ENCODE measurements around the gene NR1I3.

The NR1I3 gene, protein sequence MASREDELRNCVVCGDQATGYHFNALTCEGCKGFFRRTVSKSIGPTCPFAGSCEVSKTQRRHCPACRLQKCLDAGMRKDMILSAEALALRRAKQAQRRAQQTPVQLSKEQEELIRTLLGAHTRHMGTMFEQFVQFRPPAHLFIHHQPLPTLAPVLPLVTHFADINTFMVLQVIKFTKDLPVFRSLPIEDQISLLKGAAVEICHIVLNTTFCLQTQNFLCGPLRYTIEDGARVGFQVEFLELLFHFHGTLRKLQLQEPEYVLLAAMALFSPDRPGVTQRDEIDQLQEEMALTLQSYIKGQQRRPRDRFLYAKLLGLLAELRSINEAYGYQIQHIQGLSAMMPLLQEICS

DNA sequence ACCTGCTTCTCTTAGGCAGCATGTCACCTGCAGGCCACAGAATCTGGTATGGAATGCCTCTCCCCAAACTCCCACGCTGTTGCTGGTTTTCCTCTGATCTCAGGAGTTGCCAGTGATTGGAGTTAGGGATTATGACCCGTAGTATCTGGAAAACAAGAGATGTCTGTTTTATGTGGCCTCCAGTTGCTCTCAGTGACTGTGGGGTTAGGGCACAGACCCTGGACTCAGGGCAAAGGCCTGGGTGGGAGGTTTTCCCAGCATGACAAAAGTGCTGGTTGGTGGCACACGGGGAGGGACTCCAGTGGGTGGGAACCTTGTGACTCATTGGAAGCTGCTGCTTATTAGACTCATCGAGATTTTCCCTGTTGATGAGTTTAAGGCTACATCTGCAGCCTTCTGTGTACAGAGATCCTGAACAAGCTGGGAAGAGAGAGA, at the start of gene NR1I3:
TSS of gene NR1I3 (minus strand) at position 165 of the 435 bp plus-strand sequence. CDS start 1,638 bp downstream, outside the sequence.
- TF ChIP-seq, protein P1, sequence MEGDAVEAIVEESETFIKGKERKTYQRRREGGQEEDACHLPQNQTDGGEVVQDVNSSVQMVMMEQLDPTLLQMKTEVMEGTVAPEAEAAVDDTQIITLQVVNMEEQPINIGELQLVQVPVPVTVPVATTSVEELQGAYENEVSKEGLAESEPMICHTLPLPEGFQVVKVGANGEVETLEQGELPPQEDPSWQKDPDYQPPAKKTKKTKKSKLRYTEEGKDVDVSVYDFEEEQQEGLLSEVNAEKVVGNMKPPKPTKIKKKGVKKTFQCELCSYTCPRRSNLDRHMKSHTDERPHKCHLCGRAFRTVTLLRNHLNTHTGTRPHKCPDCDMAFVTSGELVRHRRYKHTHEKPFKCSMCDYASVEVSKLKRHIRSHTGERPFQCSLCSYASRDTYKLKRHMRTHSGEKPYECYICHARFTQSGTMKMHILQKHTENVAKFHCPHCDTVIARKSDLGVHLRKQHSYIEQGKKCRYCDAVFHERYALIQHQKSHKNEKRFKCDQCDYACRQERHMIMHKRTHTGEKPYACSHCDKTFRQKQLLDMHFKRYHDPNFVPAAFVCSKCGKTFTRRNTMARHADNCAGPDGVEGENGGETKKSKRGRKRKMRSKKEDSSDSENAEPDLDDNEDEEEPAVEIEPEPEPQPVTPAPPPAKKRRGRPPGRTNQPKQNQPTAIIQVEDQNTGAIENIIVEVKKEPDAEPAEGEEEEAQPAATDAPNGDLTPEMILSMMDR (IDR thresholded peaks at IDR 0.05; ENCODE audit: low read depth, low read length), result no peak
- DNase-seq (ENCODE audit: low read depth in 2 of 2), result no peak
- H3K4me3 ChIP-seq (replicated peaks in 1 of 2; ENCODE audit: low read depth in 2 of 2, low read length in 2 of 2), result no peak within 1 kb of the TSS

DNA sequence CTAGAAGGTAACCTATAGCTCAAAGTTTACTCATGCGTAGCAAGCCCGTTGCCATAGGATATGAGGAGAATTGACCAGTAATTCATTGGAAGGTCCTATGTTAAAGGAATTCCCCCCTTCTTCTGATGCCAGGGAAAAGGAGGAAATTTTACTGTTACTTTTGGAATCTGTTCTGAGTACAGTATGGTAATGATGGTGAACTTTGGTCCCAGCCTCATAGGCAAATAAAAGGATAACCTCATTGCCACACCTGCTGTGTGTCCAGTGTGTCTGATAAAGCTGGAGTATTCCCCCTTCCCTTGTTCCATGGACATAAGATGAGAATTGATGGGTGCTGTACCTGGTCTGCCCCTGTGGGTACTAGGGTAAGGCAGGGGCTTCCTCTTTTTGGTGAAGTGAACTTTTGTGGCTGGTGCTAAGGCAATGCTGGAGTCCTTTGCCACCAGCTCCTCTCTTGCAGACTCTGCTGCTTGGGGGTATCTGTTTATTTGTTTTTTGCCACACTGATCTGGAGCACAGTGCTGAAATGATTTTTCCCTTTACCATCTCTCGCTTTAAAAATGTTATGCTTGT, 49.6 kb upstream of the NR1I3 start:
- DNase-seq (ENCODE audit: low read depth in 2 of 2), result no peak
- H3K4me3 ChIP-seq (replicated peaks in 1 of 2; ENCODE audit: low read depth in 2 of 2, low read length in 2 of 2), result no peak overlapping the region
- TF ChIP-seq, protein P1 (IDR thresholded peaks at IDR 0.05; ENCODE audit: low read depth, low read length), result no peak

DNA sequence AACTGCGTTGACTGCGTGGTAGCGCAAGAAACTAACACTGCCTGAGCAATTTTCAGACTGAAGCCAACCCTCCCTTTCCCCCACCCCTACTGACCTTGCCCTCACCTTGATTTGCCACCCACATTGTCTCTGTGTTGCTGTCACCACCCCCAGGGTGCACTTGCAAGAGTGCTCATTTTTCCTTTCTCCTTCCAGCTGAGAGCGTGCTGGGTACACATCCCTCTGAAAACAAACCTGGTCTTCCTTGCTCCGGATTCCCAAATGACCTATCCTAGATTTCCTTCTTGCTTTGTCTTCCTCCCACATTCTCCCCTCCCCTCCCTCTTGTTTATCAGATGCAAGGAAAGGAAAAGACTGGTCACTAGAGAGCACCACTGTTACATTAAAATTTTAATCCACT, 47.5 kb upstream of the NR1I3 start:
- TF ChIP-seq, protein P1 (IDR thresholded peaks at IDR 0.05; ENCODE audit: low read depth, low read length), result no peak
- no peak overlapping the region for H3K4me3 ChIP-seq (replicated peaks in 1 of 2; ENCODE audit: low read depth in 2 of 2, low read length in 2 of 2)
- no peak for DNase-seq (ENCODE audit: low read depth in 2 of 2)

DNA sequence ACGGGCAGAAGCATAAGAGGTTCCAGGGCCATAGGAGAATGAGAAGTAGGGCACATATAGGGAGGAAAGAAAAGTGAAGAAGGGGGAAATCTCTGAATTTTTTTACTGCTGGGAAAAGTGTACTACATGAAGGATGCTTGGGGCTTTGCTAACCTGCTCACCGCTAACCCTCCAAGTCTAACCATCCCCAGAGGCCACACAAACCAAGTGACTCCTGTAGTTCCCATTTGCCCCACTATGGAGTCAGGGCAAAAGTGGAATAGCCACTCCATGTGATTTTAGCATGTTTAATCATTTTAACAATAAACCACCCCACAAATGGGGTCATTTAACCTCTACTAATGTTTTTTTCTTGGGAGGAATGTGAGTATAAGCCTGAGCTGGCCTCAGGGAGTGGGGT, 47.1 kb upstream of the NR1I3 start:
- H3K4me3 ChIP-seq (replicated peaks in 1 of 2; ENCODE audit: low read depth in 2 of 2, low read length in 2 of 2), result no peak overlapping the region
- TF ChIP-seq, protein P1 (IDR thresholded peaks at IDR 0.05; ENCODE audit: low read depth, low read length), result no peak
- DNase-seq (ENCODE audit: low read depth in 2 of 2), result no peak

DNA sequence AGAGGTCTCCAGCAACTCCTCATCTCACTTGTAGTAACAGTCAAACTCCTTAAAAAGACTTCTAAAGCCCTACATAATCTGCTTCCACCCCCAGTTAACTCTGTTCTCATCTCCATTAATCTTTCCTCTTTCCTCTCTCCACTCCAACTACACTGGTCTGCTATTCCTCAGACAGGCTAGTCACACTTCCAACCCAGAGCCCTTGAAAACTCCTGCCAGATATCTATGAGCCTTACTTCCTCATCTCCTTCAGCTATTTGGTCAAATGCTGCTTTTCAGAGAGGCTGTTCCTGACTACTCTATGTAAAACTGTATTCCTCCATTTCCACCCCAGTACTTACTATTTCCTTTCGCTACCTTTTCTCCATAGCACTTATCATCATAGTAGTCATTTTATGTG, 45.0 kb upstream of the NR1I3 start:
- H3K4me3 ChIP-seq (replicated peaks in 1 of 2; ENCODE audit: low read depth in 2 of 2, low read length in 2 of 2), result no peak overlapping the region
- TF ChIP-seq, protein P1 (IDR thresholded peaks at IDR 0.05; ENCODE audit: low read depth, low read length), result no peak

DNA sequence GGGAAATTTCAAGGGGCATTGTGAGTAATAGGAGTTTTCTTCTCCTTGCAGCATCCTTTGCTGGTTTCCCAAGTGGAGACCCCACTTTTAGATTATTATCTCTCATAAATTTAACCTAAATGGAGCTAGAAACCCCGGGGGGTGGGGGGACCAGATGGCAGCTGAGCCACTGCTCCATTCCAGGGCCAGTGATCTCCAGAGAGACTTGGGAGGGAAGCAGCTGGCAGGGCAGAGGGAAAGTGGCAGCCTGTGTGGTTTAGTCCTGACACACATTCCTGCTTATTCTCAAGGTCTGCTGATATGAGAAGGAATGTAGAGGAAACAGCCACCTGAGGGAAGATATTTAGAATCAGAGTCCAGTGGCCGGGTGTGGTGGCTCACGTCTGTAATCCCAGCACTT, 36.9 kb upstream of the NR1I3 start:
- H3K4me3 ChIP-seq (replicated peaks in 1 of 2; ENCODE audit: low read depth in 2 of 2, low read length in 2 of 2), result no peak overlapping the region
- TF ChIP-seq, protein P1 (IDR thresholded peaks at IDR 0.05; ENCODE audit: low read depth, low read length), result no peak
- no peak for DNase-seq (ENCODE audit: low read depth in 2 of 2)

More for the DNA sequence above, 45.0 kb upstream of the NR1I3 start:
- DNase-seq (ENCODE audit: low read depth in 2 of 2), result no peak

All from cardiac fibroblast (primary cell).